H1 (cell line): ENCODE data around the gene ZNF286A. TPM values are rescaled to one million over a fixed set of nuclear protein-coding genes. Genes with fewer than 3 reads are reported as not detected.

ENCODE experiments used
- CTCF ChIA-PET: fragments of 300-600 bp; sonication (Branson Sonifier 250); formaldehyde crosslinking; loops from one replicate; lab custom pipeline; 2021; ENCODE audit not compliant: partially characterized antibody; lab: Charles Lee
- POLR2A ChIA-PET: fragments of 300-600 bp; sonication (Branson Sonifier 250); formaldehyde crosslinking; loops from one replicate; lab custom pipeline; 2021; ENCODE audit warnings: inconsistent platforms; ENCODE audit not compliant: partially characterized antibody; lab: Charles Lee
- DNase-seq, 2 experiments: peaks; one replicate each; pipeline versions ENCODE4 v3.0.0 to v3.0.0-alpha.2; 2010 to 2022; ENCODE audit warnings: low spot score in 2 of 2, low read depth in 1 of 2, mixed read lengths in 1 of 2
- FAIRE-seq: peaks from 2 replicates; lab custom pipeline; 2011; peaks lifted over from hg19 to GRCh38; lab: Jason Lieb, UNC
- H2AFZ ChIP-seq: 2 replicates; pipeline ENCODE4 v1.8.1; 2012; ENCODE audit warnings: low read length, inconsistent platforms
- H2AK5ac ChIP-seq: 2 replicates; pipeline ENCODE4 v1.6.1; 2013; ENCODE audit warnings: low read depth, low read length
- H2BK120ac ChIP-seq: replicated peaks from 2 replicates; pipeline ENCODE3; 2013; ENCODE audit warnings: low read depth, low read length, inconsistent platforms
- H2BK12ac ChIP-seq: 2 replicates; pipeline ENCODE4 v1.6.1; 2013; ENCODE audit warnings: low read depth, low read length
- H2BK15ac ChIP-seq: 2 replicates; pipeline ENCODE4 v1.6.1; 2013; ENCODE audit warnings: low read length
- H2BK20ac ChIP-seq: 2 replicates; pipeline ENCODE4 v1.6.1; 2013; ENCODE audit warnings: low read length
- H2BK5ac ChIP-seq: 2 replicates; pipeline ENCODE4 v1.6.1; 2013; ENCODE audit warnings: low read depth, low read length
- H3K14ac ChIP-seq: 2 replicates; pipeline ENCODE4 v1.6.1; 2013; ENCODE audit warnings: inconsistent platforms; ENCODE audit not compliant: insufficient read length
- H3K18ac ChIP-seq: 2 replicates; pipeline ENCODE4 v1.6.1; 2013; ENCODE audit warnings: low read length; ENCODE audit errors: extremely low read depth
- H3K23ac ChIP-seq: 2 replicates; pipeline ENCODE4 v1.6.1; 2013; ENCODE audit warnings: inconsistent platforms; ENCODE audit not compliant: insufficient read length
- H3K23me2 ChIP-seq: 2 replicates; pipeline ENCODE4 v1.6.1; 2013; ENCODE audit warnings: low read depth, low read length
- H3K27ac ChIP-seq: 2 replicates; pipeline ENCODE4 v1.6.1; 2011; ENCODE audit warnings: low read depth, low read length, inconsistent platforms
- H3K27me3 ChIP-seq, 4 experiments: replicated peaks in 1 of 4; 1 replicate in 1 of 4; 2 replicates in 3 of 4; pipeline versions ENCODE4 v1.6.1 to v1.8.1; 2011 to 2013; ENCODE audit warnings: low read length in 3 of 4, mild to moderate bottlenecking in 3 of 4, inconsistent platforms in 2 of 4, mixed read lengths in 2 of 4, moderate library complexity in 1 of 4; ENCODE audit not compliant: control insufficient read depth in 3 of 4, insufficient read depth in 3 of 4; ENCODE audit errors: extremely low read depth in 1 of 4
- H3K36me3 ChIP-seq, 4 experiments: 2 replicates each; pipeline versions ENCODE4 v1.6.1 to v1.8.1; 2011 to 2013; ENCODE audit warnings: mild to moderate bottlenecking in 4 of 4, low read length in 3 of 4, moderate library complexity in 2 of 4, control low read depth in 1 of 4, inconsistent platforms in 1 of 4; ENCODE audit not compliant: insufficient read depth in 4 of 4, control insufficient read depth in 2 of 4
- H3K4ac ChIP-seq: replicated peaks from 2 replicates; pipeline ENCODE3; 2013; ENCODE audit warnings: low read length, low read depth, mixed read lengths, inconsistent platforms; ENCODE audit not compliant: insufficient read length
- H3K4me1 ChIP-seq, 4 experiments: replicated peaks in 1 of 4; 1 replicate in 1 of 4; 2 replicates in 3 of 4; pipeline versions ENCODE4 v1.6.1 to v1.8.1; 2011 to 2013; ENCODE audit warnings: low read length in 3 of 4, inconsistent platforms in 2 of 4, mixed read lengths in 1 of 4; ENCODE audit not compliant: insufficient read depth in 4 of 4, control insufficient read depth in 3 of 4
- H3K4me2 ChIP-seq, 2 experiments: 2 replicates each; pipeline versions ENCODE4 v1.6.1 to v1.8.1; 2011 to 2013; ENCODE audit warnings: low read depth in 2 of 2, low read length in 2 of 2, control low read depth in 1 of 2, inconsistent platforms in 1 of 2, mild to moderate bottlenecking in 1 of 2; ENCODE audit not compliant: insufficient read depth in 1 of 2
- H3K4me3 ChIP-seq, 4 experiments: fragments of 200-600, 300-600 bp in 1 of 4; sonication (generic), shearing (Covaris generic), sonication (Bioruptor Twin) in 1 of 4; 2 replicates each; pipeline versions ENCODE4 v1.5.1 to v1.8.1; 2011 to 2016; ENCODE audit warnings: low read length in 4 of 4, low read depth in 3 of 4, control low read depth in 2 of 4, inconsistent platforms in 2 of 4, mild to moderate bottlenecking in 2 of 4, mixed read lengths in 1 of 4, moderate library complexity in 1 of 4; ENCODE audit not compliant: insufficient read depth in 2 of 4; ENCODE audit errors: extremely low read depth in 1 of 4
- H3K56ac ChIP-seq: replicated peaks from 2 replicates; pipeline ENCODE3; 2013; ENCODE audit warnings: low read depth, mild to moderate bottlenecking, mixed read lengths, low read length, inconsistent platforms; ENCODE audit not compliant: insufficient read length
- H3K79me1 ChIP-seq: 2 replicates; pipeline ENCODE4 v1.6.1; 2013; ENCODE audit warnings: low read depth, low read length, control low read depth
- H3K79me2 ChIP-seq, 2 experiments: 2 replicates each; pipeline versions ENCODE4 v1.6.1 to v1.8.1; 2012 to 2013; ENCODE audit warnings: low read length in 2 of 2, mild to moderate bottlenecking in 2 of 2, inconsistent platforms in 1 of 2; ENCODE audit not compliant: insufficient read depth in 2 of 2, control insufficient read depth in 1 of 2
- H3K9ac ChIP-seq, 4 experiments: replicated peaks in 1 of 4; 1 replicate in 1 of 4; 2 replicates in 3 of 4; pipeline versions ENCODE4 v1.6.1 to v1.8.1; 2011 to 2013; ENCODE audit warnings: low read depth in 3 of 4, low read length in 3 of 4, control low read depth in 2 of 4, mild to moderate bottlenecking in 2 of 4, moderate library complexity in 2 of 4, inconsistent platforms in 1 of 4; ENCODE audit errors: extremely low read depth in 1 of 4
- H3K9me3 ChIP-seq, 2 experiments: 2 replicates each; pipeline versions ENCODE4 v1.6.1 to v1.8.1; 2012 to 2013; ENCODE audit warnings: mild to moderate bottlenecking in 2 of 2, moderate library complexity in 2 of 2, control low read depth in 1 of 2, inconsistent platforms in 1 of 2, low read depth in 1 of 2, low read length in 1 of 2, mixed read lengths in 1 of 2; ENCODE audit not compliant: insufficient read depth in 2 of 2
- H4K20me1 ChIP-seq, 2 experiments: replicated peaks in 1 of 2; 2 replicates each; pipeline versions ENCODE3 to v1.8.1; 2011 to 2013; ENCODE audit warnings: inconsistent platforms in 2 of 2, low read length in 2 of 2, mild to moderate bottlenecking in 1 of 2; ENCODE audit not compliant: insufficient read depth in 2 of 2, control insufficient read depth in 1 of 2
- H4K5ac ChIP-seq: 2 replicates; pipeline ENCODE4 v1.6.1; 2013; ENCODE audit warnings: low read length, low read depth, mixed read lengths, inconsistent platforms; ENCODE audit not compliant: insufficient read length
- H4K8ac ChIP-seq: 2 replicates; pipeline ENCODE4 v1.8.0; 2013; ENCODE audit warnings: mild to moderate bottlenecking, moderate library complexity, low read length, inconsistent platforms; ENCODE audit not compliant: insufficient read depth; ENCODE audit errors: extremely low read depth
- H4K91ac ChIP-seq: replicated peaks from 2 replicates; pipeline ENCODE3; 2013; ENCODE audit warnings: low read length, mixed read lengths, inconsistent platforms; ENCODE audit not compliant: insufficient read length
- BCL11A ChIP-seq, 2 experiments: IDR thresholded peaks; one replicate each; pipeline ENCODE4 v1.6.1; 2011; ENCODE audit warnings: low read depth in 2 of 2, low read length in 2 of 2, mild to moderate bottlenecking in 2 of 2
- POLR2A ChIP-seq, 2 experiments: IDR thresholded peaks; 1 replicate in 1 of 2; 2 replicates in 1 of 2; pipeline ENCODE4 v1.6.1; 2011; ENCODE audit warnings: low read depth in 2 of 2, low read length in 2 of 2, mild to moderate bottlenecking in 2 of 2; ENCODE audit errors: control extremely low read depth in 1 of 2
- WGBS, 2 experiments: shearing (Covaris generic) in 1 of 2; methylation state at CpG; one replicate each; pipeline versions ENCODE4 v1.1.6 to v1.1.7; 2013 to 2015; ENCODE audit warnings: low lambda C conversion rate in 2 of 2, mixed read lengths in 2 of 2, inconsistent platforms in 1 of 2, low coverage in 1 of 2, missing lambda C conversion rate in 1 of 2; ENCODE audit not compliant: insufficient replicate concordance in 2 of 2, insufficient coverage in 1 of 2, insufficient read length in 1 of 2; ENCODE audit errors: extremely low coverage in 1 of 2, missing lambda C conversion rate in 1 of 2; 5-methylcytosine and 5-hydroxymethylcytosine counted together
- polyA plus RNA-seq, 7 experiments: library from polyadenylated mRNA; depleted of rRNA in 3 of 7; stranded (reverse) in 5 of 7; unstranded in 2 of 7; fragments of >200 nt in 5 of 7; fragments of 200-250 nt in 2 of 7; gene quantifications; 1 replicate in 5 of 7; 2 replicates in 1 of 7; 4 replicates in 1 of 7; pipeline versions ENCODE4 v1.2.1 to v1.2.3, GENCODE V29; 2011 to 2013; ENCODE audit warnings: missing spikeins in 2 of 7, mixed read lengths in 2 of 7
- total RNA-seq: library from RNA; stranded (reverse); fragmentation: NEBNext Ultra II Directional; extraction: Animal tissue kit (Norgen Biotek cat#: 25700); gene quantifications from 2 replicates; pipeline ENCODE4 v1.2.1, GENCODE V29; 2021

ZNF286A gene
- total and polyA plus RNA-seq, 2 of the 8 experiments (the other 6 are each of a cell fraction or from before 2014, with no cell fraction given): 18.2 to 100.0 TPM

DNA sequence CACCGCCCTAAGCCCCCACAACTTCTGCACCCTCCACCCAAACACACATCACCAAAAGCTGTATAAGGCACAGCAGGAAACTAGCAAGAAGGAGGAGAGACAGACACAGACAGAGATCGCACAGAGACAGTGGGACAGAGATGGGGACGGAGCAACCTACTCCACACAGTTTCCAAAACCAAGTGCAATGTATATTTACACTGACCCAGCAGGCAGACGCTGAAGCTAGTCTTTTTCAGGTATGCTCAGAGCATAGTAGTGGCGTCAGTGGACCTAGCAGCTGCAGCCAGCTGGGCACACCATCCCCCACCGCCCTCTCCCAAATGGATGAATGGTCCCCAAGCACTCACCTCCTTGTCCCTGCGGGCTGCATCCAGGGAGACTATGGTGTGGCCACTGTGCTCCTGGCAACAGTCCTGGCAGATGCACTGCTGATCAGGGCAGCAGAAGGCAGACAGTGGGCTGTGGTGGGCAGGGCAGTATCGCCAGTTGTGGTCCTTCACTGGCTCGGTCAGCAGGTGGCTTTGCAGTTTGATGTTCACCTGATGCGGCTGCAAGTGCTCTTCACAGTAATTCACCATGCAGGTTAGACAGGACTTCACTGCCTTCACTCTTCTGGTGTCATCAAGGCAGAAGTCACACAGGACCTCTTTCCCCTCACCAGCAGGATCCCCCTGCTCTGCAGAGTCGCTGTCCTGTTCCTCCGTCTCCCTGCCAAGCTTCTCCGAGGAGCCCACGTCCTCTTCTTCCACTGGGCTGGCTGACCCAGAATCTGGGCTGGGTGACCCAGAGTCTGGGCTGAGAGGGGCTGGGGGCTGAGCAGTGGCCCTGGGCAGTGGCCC is 48.6 kb upstream of the ZNF286A start:
- H3K14ac ChIP-seq: no peak overlapping the region
- peak overlapping the region; percentile 81; the same call in 1 of the 2 replicates for H3K18ac ChIP-seq
- H4K8ac ChIP-seq: peak overlapping the region; percentile 6
- no peak overlapping the region for H3K27ac ChIP-seq
- no peaks in the 10 kb centered on the region; a peak in 1 of 8 replicates for H3K36me3 ChIP-seq
- 0 out of 3 replicates have a peak, but pooled peaks of 1 of the 2 experiments have one; percentile 42 for TF ChIP-seq POLR2A (IDR thresholded peaks at IDR 0.05; ENCODE audit: control extremely low read depth in 1 of 2, low read depth in 2 of 2, low read length in 2 of 2)
- no peak for TF ChIP-seq BCL11A (IDR thresholded peaks at IDR 0.05; ENCODE audit: low read depth in 2 of 2, low read length in 2 of 2)
- H4K20me1 ChIP-seq: no peaks in the 10 kb centered on the region
- no peak overlapping the region for H4K5ac ChIP-seq
- no peak overlapping the region for H2AFZ ChIP-seq
- no peak overlapping the region for H3K9ac ChIP-seq
- H3K79me2 ChIP-seq: no peaks in the 10 kb centered on the region
- CTCF ChIA-PET: interaction anchor here (2.4 kb wide), 1 partner anchor 10 kb away, joined by 8 read pairs; no protein-coding TSS in a partner anchor
- H3K4me2 ChIP-seq: peak overlapping the region; percentile 34 to 38; a peak in 2 of 4 replicates
- H3K4ac ChIP-seq: peak overlapping the region; percentile 63
- FAIRE-seq (no peak), DNase-seq (no peak)
- H3K23me2 ChIP-seq: no peaks in the 10 kb centered on the region
- no peak overlapping the region for H4K91ac ChIP-seq
- no peak overlapping the region for H2BK120ac ChIP-seq
- no peaks in the 10 kb centered on the region for H3K27me3 ChIP-seq
- 87% methylated on average over 14 of the region's 14 CpGs; no CpG with 5 or more reads in 1 of the 2 experiments for WGBS, 2 experiments
- no peaks in the 10 kb centered on the region for H3K9me3 ChIP-seq
- peaks cover 0 to 11% (median 8%) of the 10 kb centered on the region in 4 experiments; a peak in 6 of 7 replicates for H3K4me1 ChIP-seq
- 0 out of 2 replicates have a peak overlapping the region, but pooled peaks have one; percentile 10 for H2BK5ac ChIP-seq
- peak overlapping the region in 1 of 4 experiments; percentile 8; a peak in 1 of 8 replicates for H3K4me3 ChIP-seq
- H3K79me1 ChIP-seq: no peaks in the 10 kb centered on the region
- no peak overlapping the region for H2BK20ac ChIP-seq
- H3K56ac ChIP-seq: no peak overlapping the region
- POLR2A ChIA-PET: interaction anchor here (1.2 to 1.7 kb wide), 3 partner anchors 8 to 316 kb away, joined by 3 to 5 read pairs (median 3); no protein-coding TSS in a partner anchor
- no peak overlapping the region for H3K23ac ChIP-seq
- no peak overlapping the region for H2BK12ac ChIP-seq
- H2AK5ac ChIP-seq: peak overlapping the region; percentile 43
- H2BK15ac ChIP-seq: peak overlapping the region; percentile 74; the same call in 1 of the 2 replicates
